Neural progenitor cell (in vitro differentiated cells): Measurements from ENCODE around the gene ADRB1. TPM values are rescaled to one million over a fixed set of nuclear protein-coding genes. Genes with fewer than 3 reads are reported as not detected.

Source experiments
- DNase-seq: peaks from one replicate; pipeline ENCODE4 v3.0.0-alpha.2; 2016; ENCODE audit warnings: low spot score
- H2AFZ ChIP-seq: fragments of 200-600 bp; sonication (generic); replicated peaks from 2 replicates; pipeline ENCODE4 v1.6.1; 2016; ENCODE audit warnings: antibody characterized with exemption
- H3F3A ChIP-seq: fragments of 200-600 bp; sonication (generic); 2 replicates; pipeline ENCODE4 v1.6.1; 2016; ENCODE audit warnings: antibody characterized with exemption, low read depth
- H3K27ac ChIP-seq: fragments of 200-600 bp; sonication (generic); 2 replicates; pipeline ENCODE4 v1.5.1; 2016; ENCODE audit warnings: mild to moderate bottlenecking
- H3K27me3 ChIP-seq: fragments of 200-600 bp; sonication (generic); 2 replicates; pipeline ENCODE4 v1.6.1; 2016; ENCODE audit warnings: mild to moderate bottlenecking, moderate library complexity
- H3K36me3 ChIP-seq: fragments of 200-600 bp; sonication (generic); 2 replicates; pipeline ENCODE4 v1.5.1; 2016
- H3K4me1 ChIP-seq: fragments of 200-600 bp; sonication (generic); 2 replicates; pipeline ENCODE4 v1.6.1; 2016; ENCODE audit warnings: mixed run types
- H3K4me2 ChIP-seq: fragments of 200-600 bp; sonication (generic); 2 replicates; pipeline ENCODE4 v1.6.1; 2016
- H3K4me3 ChIP-seq: fragments of 200-600 bp; sonication (generic); 2 replicates; pipeline ENCODE4 v1.5.1; 2016
- H3K79me2 ChIP-seq: fragments of 200-600 bp; sonication (generic); 2 replicates; pipeline ENCODE4 v1.6.1; 2016; ENCODE audit warnings: low read depth
- H3K9ac ChIP-seq: fragments of 200-600 bp; sonication (generic); 2 replicates; pipeline ENCODE4 v1.6.1; 2016
- H3K9me3 ChIP-seq: fragments of 200-600 bp; sonication (generic); 2 replicates; pipeline ENCODE4 v1.5.1; 2016; ENCODE audit warnings: low read depth
- H4K20me1 ChIP-seq: fragments of 200-600 bp; sonication (generic); 2 replicates; pipeline ENCODE4 v1.6.1; 2016; ENCODE audit warnings: low read depth
- H3K27ac Mint-ChIP-seq: 3 replicates; pipeline ENCODE4 v1.8.0; 2021; ENCODE audit warnings: mixed read lengths
- H3K27me3 Mint-ChIP-seq: 2 replicates; pipeline ENCODE4 v1.8.0; 2022; ENCODE audit warnings: low read depth, mild to moderate bottlenecking, inconsistent platforms, moderate library complexity, mixed read lengths; ENCODE audit not compliant: insufficient read depth
- H3K36me3 Mint-ChIP-seq: 3 replicates; pipeline ENCODE4 v1.8.0; 2021; ENCODE audit warnings: mixed read lengths
- H3K4me1 Mint-ChIP-seq: 3 replicates; pipeline ENCODE4 v1.8.0; 2021; ENCODE audit warnings: mixed read lengths
- H3K4me3 Mint-ChIP-seq: 3 replicates; pipeline ENCODE4 v1.8.0; 2021; ENCODE audit warnings: mild to moderate bottlenecking, moderate library complexity, mixed read lengths
- H3K9me3 Mint-ChIP-seq: 3 replicates; pipeline ENCODE4 v1.8.0; 2020; ENCODE audit warnings: mixed read lengths
- EZH2 ChIP-seq: fragments of 200-600 bp; sonication (generic); IDR thresholded peaks from 2 replicates; pipeline ENCODE4 v1.6.1; 2017; ENCODE audit warnings: antibody characterized with exemption, mild to moderate bottlenecking, moderate library complexity
- EZH2phosphoT487 ChIP-seq: fragments of 200-600 bp; sonication (generic); IDR thresholded peaks from 2 replicates; pipeline ENCODE4 v1.6.1; 2017; ENCODE audit warnings: antibody characterized with exemption
- total RNA-seq: library from RNA; depleted of rRNA; stranded (reverse); fragments of >200 nt; gene quantifications from 2 replicates; pipeline ENCODE4 v1.2.3, GENCODE V29; 2015; ENCODE audit warnings: low replicate concordance
- TF ChIP-seq, protein P1 (sequence below): fragments of 200-600 bp; sonication (generic); IDR thresholded peaks from 2 replicates; pipeline ENCODE4 v1.5.1; 2017; ENCODE audit warnings: antibody characterized with exemption, mild to moderate bottlenecking

The ADRB1 gene
- total RNA-seq, 1 donor from 2014 or later: not detected

DNA sequence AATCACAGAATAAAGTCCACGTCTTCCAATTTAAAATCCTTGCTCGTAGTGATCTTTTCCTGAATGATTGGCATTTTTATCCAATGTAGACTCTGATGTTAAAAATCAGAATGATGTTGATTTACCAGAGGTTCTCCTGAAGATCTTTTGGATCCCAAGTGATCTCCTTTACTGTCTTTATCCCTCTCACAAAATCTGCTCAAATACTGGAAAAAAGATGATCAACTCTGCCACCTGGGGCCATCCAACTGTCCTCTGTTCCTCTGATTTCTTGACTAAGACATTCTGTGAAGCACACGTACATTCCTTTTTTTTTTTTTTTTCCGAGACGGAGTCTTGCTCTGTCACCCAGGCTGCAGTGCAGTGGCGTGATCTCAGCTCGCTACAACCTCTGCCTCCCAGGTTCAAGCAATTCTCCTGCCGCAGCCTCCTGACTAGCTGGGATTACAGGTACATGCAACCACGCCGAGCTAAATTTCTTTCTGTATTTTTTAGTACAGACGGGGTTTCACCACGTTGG is 18.0 kb upstream of the ADRB1 start:
- no peak overlapping the region for H2AFZ ChIP-seq
- peaks cover 7% of the 10 kb centered on the region for H3K27me3 Mint-ChIP-seq
- no peak overlapping the region for H3K4me3 Mint-ChIP-seq

DNA sequence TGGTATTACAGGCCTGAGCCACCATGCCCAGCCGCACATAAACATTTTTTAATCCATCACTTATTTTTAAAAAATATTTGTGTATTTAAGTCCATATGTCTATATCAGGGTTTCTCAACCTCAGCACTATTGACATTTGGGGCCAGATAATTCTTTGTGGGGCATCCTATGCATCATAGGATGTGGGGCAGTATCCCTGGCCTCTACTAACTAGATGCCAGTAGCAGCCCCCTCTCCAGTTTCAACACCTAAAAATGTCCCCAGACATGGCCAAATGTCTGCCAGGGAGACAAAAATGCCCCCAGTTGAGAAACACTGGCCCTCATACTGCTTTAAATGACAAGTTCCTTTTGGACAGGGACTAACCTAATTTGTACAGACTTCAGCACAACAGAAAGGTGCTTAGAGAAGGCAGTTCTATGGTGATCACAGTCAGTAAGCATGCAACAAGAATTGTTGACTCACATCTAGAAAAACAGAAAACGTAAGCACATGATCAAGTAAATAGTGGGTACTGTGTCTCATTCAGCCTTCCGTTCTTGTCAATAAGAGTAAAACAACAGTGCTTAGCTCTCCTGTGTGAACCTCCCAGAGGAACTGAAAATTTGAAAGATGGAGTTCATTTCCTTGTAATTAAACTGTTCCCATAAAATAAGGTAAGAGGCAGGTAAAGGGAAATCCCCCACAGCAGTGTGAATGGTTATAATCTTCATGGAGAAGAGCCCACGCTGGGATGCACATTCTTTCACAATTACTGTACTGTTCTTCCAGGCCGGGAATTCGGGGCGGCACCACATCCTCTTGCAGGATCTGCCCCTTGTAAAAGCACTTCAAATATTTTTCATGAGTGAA is 17.3 kb upstream of the ADRB1 start:
- Mint-ChIP-seq H3K4me3 (no peak overlapping the region), H3K27me3 (peaks cover 7% of the 10 kb centered on the region), H3K9me3 (no peaks in the 10 kb centered on the region), H3K36me3 (no peaks in the 10 kb centered on the region), H3K4me1 (peaks cover 8% of the 10 kb centered on the region), H3K27ac (no peak overlapping the region)
- Histone ChIP-seq H4K20me1 (no peaks in the 10 kb centered on the region), H3K4me2 (no peak overlapping the region), H3F3A (no peaks in the 10 kb centered on the region), H3K4me1 (peaks cover 3% of the 10 kb centered on the region), H3K36me3 (no peaks in the 10 kb centered on the region), H3K4me3 (no peak overlapping the region), H3K27ac (no peak overlapping the region), H3K9me3 (no peaks in the 10 kb centered on the region), H2AFZ (no peak overlapping the region), H3K27me3 (no peaks in the 10 kb centered on the region), H3K79me2 (no peaks in the 10 kb centered on the region), H3K9ac (no peak overlapping the region)
- no peak for TF ChIP-seq EZH2phosphoT487
- TF ChIP-seq, protein P1, sequence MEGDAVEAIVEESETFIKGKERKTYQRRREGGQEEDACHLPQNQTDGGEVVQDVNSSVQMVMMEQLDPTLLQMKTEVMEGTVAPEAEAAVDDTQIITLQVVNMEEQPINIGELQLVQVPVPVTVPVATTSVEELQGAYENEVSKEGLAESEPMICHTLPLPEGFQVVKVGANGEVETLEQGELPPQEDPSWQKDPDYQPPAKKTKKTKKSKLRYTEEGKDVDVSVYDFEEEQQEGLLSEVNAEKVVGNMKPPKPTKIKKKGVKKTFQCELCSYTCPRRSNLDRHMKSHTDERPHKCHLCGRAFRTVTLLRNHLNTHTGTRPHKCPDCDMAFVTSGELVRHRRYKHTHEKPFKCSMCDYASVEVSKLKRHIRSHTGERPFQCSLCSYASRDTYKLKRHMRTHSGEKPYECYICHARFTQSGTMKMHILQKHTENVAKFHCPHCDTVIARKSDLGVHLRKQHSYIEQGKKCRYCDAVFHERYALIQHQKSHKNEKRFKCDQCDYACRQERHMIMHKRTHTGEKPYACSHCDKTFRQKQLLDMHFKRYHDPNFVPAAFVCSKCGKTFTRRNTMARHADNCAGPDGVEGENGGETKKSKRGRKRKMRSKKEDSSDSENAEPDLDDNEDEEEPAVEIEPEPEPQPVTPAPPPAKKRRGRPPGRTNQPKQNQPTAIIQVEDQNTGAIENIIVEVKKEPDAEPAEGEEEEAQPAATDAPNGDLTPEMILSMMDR: no peak
- no peak for TF ChIP-seq EZH2
- DNase-seq: no peak

More for the DNA sequence above, 18.0 kb upstream of the ADRB1 start:
- no peak for TF ChIP-seq EZH2
- TF ChIP-seq EZH2phosphoT487: no peak
- TF ChIP-seq, protein P1: no peak
- no peaks in the 10 kb centered on the region for H3K9me3 Mint-ChIP-seq
- no peak overlapping the region for H3K9ac ChIP-seq
- H3F3A ChIP-seq: no peaks in the 10 kb centered on the region
- no peaks in the 10 kb centered on the region for H4K20me1 ChIP-seq
- H3K27me3 ChIP-seq: no peaks in the 10 kb centered on the region
- H3K27ac Mint-ChIP-seq: no peak overlapping the region
- no peaks in the 10 kb centered on the region for H3K36me3 ChIP-seq
- no peak overlapping the region for H3K4me3 ChIP-seq
- H3K4me1 Mint-ChIP-seq: peaks cover 8% of the 10 kb centered on the region
- H3K79me2 ChIP-seq: no peaks in the 10 kb centered on the region
- DNase-seq: no peak
- no peak overlapping the region for H3K4me2 ChIP-seq
- H3K27ac ChIP-seq: no peak overlapping the region
- H3K9me3 ChIP-seq: no peaks in the 10 kb centered on the region
- H3K36me3 Mint-ChIP-seq: no peaks in the 10 kb centered on the region
- H3K4me1 ChIP-seq: peaks cover 3% of the 10 kb centered on the region

- no peaks in the 10 kb centered on the region for H4K20me1 ChIP-seq
- H3K4me1 ChIP-seq: no peaks in the 10 kb centered on the region
- H3K9me3 Mint-ChIP-seq: no peaks in the 10 kb centered on the region
- H3K27me3 Mint-ChIP-seq: peaks cover 7% of the 10 kb centered on the region
- peaks cover 8% of the 10 kb centered on the region for H3K4me1 Mint-ChIP-seq
- no peak overlapping the region for H3K27ac ChIP-seq
- H3K4me3 ChIP-seq: no peak overlapping the region
- no peak for DNase-seq
- H3K79me2 ChIP-seq: no peaks in the 10 kb centered on the region
- H3K9ac ChIP-seq: no peak overlapping the region
- H2AFZ ChIP-seq: no peak overlapping the region
- H3K4me3 Mint-ChIP-seq: no peak overlapping the region
- no peak for TF ChIP-seq EZH2phosphoT487
- TF ChIP-seq, protein P1: no peak
- no peak overlapping the region for H3K4me2 ChIP-seq
- H3F3A ChIP-seq: no peaks in the 10 kb centered on the region
- H3K27me3 ChIP-seq: no peaks in the 10 kb centered on the region
- H3K36me3 ChIP-seq: no peaks in the 10 kb centered on the region
- H3K9me3 ChIP-seq: no peaks in the 10 kb centered on the region
- no peaks in the 10 kb centered on the region for H3K36me3 Mint-ChIP-seq
- no peak overlapping the region for H3K27ac Mint-ChIP-seq
Observed at GRCh38 chr10:114027041-114027394, 16.6 kb upstream of the ADRB1 start.
